ENCODE results near the gene MBOAT2. TPM values are rescaled to one million over a fixed set of nuclear protein-coding genes. Genes with fewer than 3 reads are reported as not detected.

The MBOAT2 gene
- total RNA-seq, 2 donors from 2014 or later = 14.4 to 16.8 TPM

DNA sequence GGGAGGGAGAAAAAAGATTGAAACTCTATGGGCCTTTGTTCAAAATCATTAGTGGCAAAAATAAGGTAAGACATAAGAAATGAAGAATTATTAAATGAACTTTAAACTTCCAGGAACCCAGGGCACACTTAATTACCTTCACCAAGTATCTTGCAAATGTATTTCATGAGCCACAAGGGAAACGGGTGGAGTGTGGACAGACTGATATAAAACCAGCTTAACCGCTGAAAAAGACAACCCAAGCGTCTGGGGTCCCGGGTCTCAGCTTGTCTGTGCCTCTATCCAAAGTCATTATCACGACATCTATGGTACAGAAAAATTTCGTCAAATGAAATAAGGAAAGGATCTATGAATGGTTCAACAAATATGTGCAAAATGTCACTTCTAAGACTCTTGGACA is 13.9 kb upstream of the MBOAT2 start:
- TF ChIP-seq CTCF (IDR thresholded peaks at IDR 0.05) = no peak
- no peak overlapping the region for H3K4me3 ChIP-seq
- H3K4me1 ChIP-seq (ENCODE audit: control insufficient read depth in 1 of 2, low read depth in 2 of 2) = no peaks in the 10 kb centered on the region
- ATAC-seq (ENCODE audit: insufficient number of reproducible peaks, low FRiP score, low read depth) = no peak
- no peaks in the 10 kb centered on the region for H3K36me3 ChIP-seq
- H3K27ac ChIP-seq = no peak overlapping the region
- no peak for DNase-seq (ENCODE audit: low spot score)
- no peaks in the 10 kb centered on the region for H3K27me3 ChIP-seq (replicated peaks; ENCODE audit: insufficient read depth)
- H3K9me3 ChIP-seq = no peaks in the 10 kb centered on the region

DNA sequence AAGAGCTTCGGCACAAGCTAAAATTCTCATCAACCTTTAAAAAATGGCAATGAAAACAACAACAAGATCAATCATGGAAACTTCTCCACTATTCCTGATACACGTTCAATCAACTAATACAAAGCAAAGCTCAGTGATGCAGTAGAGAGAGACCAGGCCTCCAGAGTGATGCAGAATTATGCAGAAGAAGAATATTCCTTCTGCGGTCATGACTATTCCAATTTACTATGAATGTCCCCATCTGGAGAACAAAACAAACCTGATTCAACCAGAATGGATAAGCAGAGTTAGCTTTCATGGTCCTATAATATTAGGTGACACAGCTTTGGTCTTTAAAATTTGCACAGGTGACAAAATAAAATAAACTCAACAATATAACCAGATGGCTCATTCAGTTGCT is 12.5 kb upstream of the MBOAT2 start:
- Histone ChIP-seq H3K4me1 (ENCODE audit: control insufficient read depth in 1 of 2, low read depth in 2 of 2) (no peaks in the 10 kb centered on the region), H3K27me3 (replicated peaks; ENCODE audit: insufficient read depth) (no peaks in the 10 kb centered on the region), H3K36me3 (no peaks in the 10 kb centered on the region), H3K27ac (no peak overlapping the region), H3K9me3 (no peaks in the 10 kb centered on the region), H3K4me3 (no peak overlapping the region)
- no peak for DNase-seq (ENCODE audit: low spot score)
- TF ChIP-seq CTCF (IDR thresholded peaks at IDR 0.05) = no peak
- ATAC-seq (ENCODE audit: insufficient number of reproducible peaks, low FRiP score, low read depth) = no peak

GRCh38 chr2:9013403-9013802 is 9.9 kb upstream of the MBOAT2 start:
- Histone ChIP-seq H3K27ac (no peak overlapping the region), H3K9me3 (no peaks in the 10 kb centered on the region), H3K4me1 (ENCODE audit: control insufficient read depth in 1 of 2, low read depth in 2 of 2) (no peaks in the 10 kb centered on the region), H3K27me3 (replicated peaks; ENCODE audit: insufficient read depth) (no peaks in the 10 kb centered on the region), H3K36me3 (no peaks in the 10 kb centered on the region), H3K4me3 (no peak overlapping the region)
- TF ChIP-seq CTCF (IDR thresholded peaks at IDR 0.05) = no peak
- no peak for DNase-seq (ENCODE audit: low spot score)
- ATAC-seq (ENCODE audit: insufficient number of reproducible peaks, low FRiP score, low read depth) = no peak

DNA sequence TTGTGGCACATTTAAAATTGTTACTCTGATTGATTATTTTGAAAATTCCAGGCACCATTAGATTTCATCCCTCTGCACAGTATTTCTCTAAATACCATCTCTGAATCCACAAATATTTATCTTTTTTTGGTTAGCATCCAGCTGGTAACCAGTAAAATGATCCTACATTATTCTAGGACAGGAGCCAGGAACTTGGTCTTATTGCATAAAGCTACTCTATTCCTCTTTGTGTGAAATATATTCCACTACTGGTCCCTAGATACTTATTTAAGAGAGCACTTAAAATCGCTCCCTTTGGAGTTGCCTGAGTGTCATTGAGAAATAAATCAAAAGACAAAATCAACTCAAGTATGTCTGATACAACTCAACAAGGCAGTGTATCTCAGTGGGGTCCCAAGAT is 7.4 kb upstream of the MBOAT2 start:
- H3K27ac ChIP-seq = no peak overlapping the region
- no peaks in the 10 kb centered on the region for H3K9me3 ChIP-seq
- no peaks in the 10 kb centered on the region for H3K36me3 ChIP-seq
- no peak for TF ChIP-seq CTCF (IDR thresholded peaks at IDR 0.05)
- no peak overlapping the region for H3K4me3 ChIP-seq
- ATAC-seq (ENCODE audit: insufficient number of reproducible peaks, low FRiP score, low read depth) = no peak
- H3K27me3 ChIP-seq (replicated peaks; ENCODE audit: insufficient read depth) = no peaks in the 10 kb centered on the region
- no peak for DNase-seq (ENCODE audit: low spot score)
- no peaks in the 10 kb centered on the region for H3K4me1 ChIP-seq (ENCODE audit: control insufficient read depth in 1 of 2, low read depth in 2 of 2)

- ATAC-seq (ENCODE audit: insufficient number of reproducible peaks, low FRiP score, low read depth) (no peak), DNase-seq (ENCODE audit: low spot score) (no peak)
- TF ChIP-seq CTCF (IDR thresholded peaks at IDR 0.05) = no peak
- Histone ChIP-seq H3K4me3 (no peak overlapping the region), H3K4me1 (ENCODE audit: control insufficient read depth in 1 of 2, low read depth in 2 of 2) (peaks cover 0 to 6% of the 10 kb centered on the region in 2 donors), H3K27ac (no peak overlapping the region), H3K36me3 (no peaks in the 10 kb centered on the region), H3K27me3 (replicated peaks; ENCODE audit: insufficient read depth) (no peaks in the 10 kb centered on the region), H3K9me3 (no peaks in the 10 kb centered on the region)
These were observed 5.6 kb upstream of the MBOAT2 start for GRCh38 chr2:9008951-9009664.
